Activated CD4-positive, alpha-beta T cell treated with anti-CD3 and anti-CD28 coated beads, Interleukin-2, Interleukin-6, amounts not matched to agents 100 ng/mL and 50 ng/mL, durations not matched to agents 16 hours and 8 hours (primary cell): ENCODE data around the gene SIN3A.
A peak's percentile ranks its signal among the peaks of the same experiment; 100 is the strongest.

Source experiments
- DNase-seq: peaks from one replicate; pipeline ENCODE4 v3.0.0-alpha.2; 2020

The SIN3A gene

GRCh38 chr15:75369897-75370581 lies 81.5 kb downstream of the SIN3A start:
- DNase-seq = no peak

GRCh38 chr15:75368689-75369239 lies 82.7 kb downstream of the SIN3A start:
- DNase-seq = no peak

- peak; percentile 97 for DNase-seq
Observed at GRCh38 chr15:75367913-75368688, 83.4 kb downstream of the SIN3A start, which contains the start of gene MAN2C1. MAN2C1 (minus strand) TSS chr15:75368607; CDS start chr15:75368583, 24 bp downstream.

GRCh38 chr15:75367406-75367912 lies 84.0 kb downstream of the SIN3A start:
- no peak for DNase-seq

- no peak for DNase-seq
Observed at GRCh38 chr15:75367006-75367405, 84.5 kb downstream of the SIN3A start.

GRCh38 chr15:75366163-75366562 lies 85.3 kb downstream of the SIN3A start:
- no peak for DNase-seq

- no peak for DNase-seq
Observed at GRCh38 chr15:75364881-75365280, 86.6 kb downstream of the SIN3A start.

- no peak for DNase-seq
Observed at GRCh38 chr15:75363786-75364185, 87.7 kb downstream of the SIN3A start.

GRCh38 chr15:75362642-75363249 lies 88.7 kb downstream of the SIN3A start:
- no peak for DNase-seq

- no peak for DNase-seq
Observed at GRCh38 chr15:75361989-75362641, 89.4 kb downstream of the SIN3A start.

GRCh38 chr15:75361361-75361988 lies 90.0 kb downstream of the SIN3A start:
- DNase-seq = no peak

- no peak for DNase-seq
Observed at GRCh38 chr15:75360856-75361255, 90.6 kb downstream of the SIN3A start.

GRCh38 chr15:75360391-75360790 lies 91.1 kb downstream of the SIN3A start:
- DNase-seq = no peak

- no peak for DNase-seq
Observed at GRCh38 chr15:75359537-75360250, 91.8 kb downstream of the SIN3A start.

- DNase-seq = no peak
Observed at GRCh38 chr15:75358771-75359536, 92.5 kb downstream of the SIN3A start.

GRCh38 chr15:75357976-75358673 lies 93.4 kb downstream of the SIN3A start:
- no peak for DNase-seq

GRCh38 chr15:75356517-75356916 lies 95.0 kb downstream of the SIN3A start:
- DNase-seq = no peak

GRCh38 chr15:75356006-75356405 lies 95.5 kb downstream of the SIN3A start:
- DNase-seq = no peak

GRCh38 chr15:75355369-75355768 lies 96.1 kb downstream of the SIN3A start:
- no peak for DNase-seq

GRCh38 chr15:75354454-75354853 lies 97.0 kb downstream of the SIN3A start:
- no peak for DNase-seq
